ENCODE measurements around the gene STAC. TPM values are rescaled to one million over a fixed set of nuclear protein-coding genes. Genes with fewer than 3 reads are reported as not detected.

The STAC gene
- total RNA-seq, 3 donors from 2014 or later = 1.4 to 6.1 (median 5.6) TPM

DNA sequence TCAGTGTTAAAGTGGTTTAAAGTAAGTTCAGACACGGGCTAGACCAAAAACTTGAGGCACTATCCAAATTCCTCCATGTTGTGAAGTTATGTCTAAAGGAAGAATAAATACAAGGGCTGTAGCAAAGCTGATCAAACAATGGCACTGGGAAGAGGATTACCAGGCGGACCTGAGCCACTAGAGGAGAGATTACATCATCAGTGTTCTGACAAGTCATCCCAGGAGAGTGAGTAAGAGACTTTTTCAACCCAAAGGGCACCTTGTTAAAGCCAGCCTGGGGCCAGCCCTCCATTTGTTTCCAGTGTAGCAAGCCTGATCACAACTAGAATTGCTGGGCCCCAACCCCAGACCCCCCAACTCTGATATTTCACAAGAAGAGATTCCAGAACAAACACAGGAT is 217.1 kb downstream of the STAC start:
- no peak overlapping the region for H3K4me3 ChIP-seq
- no peaks in the 10 kb centered on the region for H3K9me3 ChIP-seq
- intact Hi-C loops (cut with DNase I; ENCODE audit: low total_unique reads) = no loop called here
- TF ChIP-seq POLR2AphosphoS5 (IDR thresholded peaks at IDR 0.05) = no peak
- no peaks in the 10 kb centered on the region for H3K4me1 ChIP-seq
- DNase-seq (ENCODE audit: low spot score in 2 of 2) = no peak
- H3K27ac ChIP-seq = no peak overlapping the region
- H3K36me3 ChIP-seq = peaks cover 4% of the 10 kb centered on the region
- no peaks in the 10 kb centered on the region for H3K27me3 ChIP-seq

Data from breast epithelium (tissue), 4 donors.